Measurements from ENCODE around the gene PKNOX2.

Gene PKNOX2

GRCh38 chr11:125190566-125190965 is 26.0 kb downstream of the PKNOX2 start:
- no peak for DNase-seq
- TF ChIP-seq GATA1 (IDR thresholded peaks at IDR 0.05; ENCODE audit: low read depth, low read length) (no peak), POLR2A (IDR thresholded peaks at IDR 0.05; ENCODE audit: low read length) (no peak)

GRCh38 chr11:125192183-125192582 is 27.6 kb downstream of the PKNOX2 start:
- TF ChIP-seq POLR2A (IDR thresholded peaks at IDR 0.05; ENCODE audit: low read length) (no peak), GATA1 (IDR thresholded peaks at IDR 0.05; ENCODE audit: low read depth, low read length) (no peak)
- no peak for DNase-seq

- no peak for TF ChIP-seq POLR2A (IDR thresholded peaks at IDR 0.05; ENCODE audit: low read length)
- TF ChIP-seq GATA1 (IDR thresholded peaks at IDR 0.05; ENCODE audit: low read depth, low read length) = no peak
- no peak for DNase-seq
These were observed 28.3 kb downstream of the PKNOX2 start for GRCh38 chr11:125192717-125193415.

GRCh38 chr11:125193416-125193726 is 28.8 kb downstream of the PKNOX2 start:
- TF ChIP-seq POLR2A (IDR thresholded peaks at IDR 0.05; ENCODE audit: low read length) (no peak), GATA1 (IDR thresholded peaks at IDR 0.05; ENCODE audit: low read depth, low read length) (no peak)

GRCh38 chr11:125193841-125194240 is 29.3 kb downstream of the PKNOX2 start:
- DNase-seq = no peak
- no peak for TF ChIP-seq POLR2A (IDR thresholded peaks at IDR 0.05; ENCODE audit: low read length)
- no peak for TF ChIP-seq GATA1 (IDR thresholded peaks at IDR 0.05; ENCODE audit: low read depth, low read length)

More at GRCh38 chr11:125193416-125193726, 28.8 kb downstream of the PKNOX2 start:
- DNase-seq = no peak

- no peak for TF ChIP-seq POLR2A (IDR thresholded peaks at IDR 0.05; ENCODE audit: low read length)
- no peak for TF ChIP-seq GATA1 (IDR thresholded peaks at IDR 0.05; ENCODE audit: low read depth, low read length)
- no peak for DNase-seq
These were observed 35.4 kb downstream of the PKNOX2 start for GRCh38 chr11:125199915-125200314.

- TF ChIP-seq POLR2A (IDR thresholded peaks at IDR 0.05; ENCODE audit: low read length) (no peak), GATA1 (IDR thresholded peaks at IDR 0.05; ENCODE audit: low read depth, low read length) (no peak)
- DNase-seq = no peak
These were observed 35.9 kb downstream of the PKNOX2 start for GRCh38 chr11:125200441-125200840.

- no peak for TF ChIP-seq POLR2A (IDR thresholded peaks at IDR 0.05; ENCODE audit: low read length)
- no peak for TF ChIP-seq GATA1 (IDR thresholded peaks at IDR 0.05; ENCODE audit: low read depth, low read length)
- no peak for DNase-seq
These were observed 37.1 kb downstream of the PKNOX2 start for GRCh38 chr11:125201525-125202141.

GRCh38 chr11:125202362-125202880 is 37.9 kb downstream of the PKNOX2 start:
- TF ChIP-seq POLR2A (IDR thresholded peaks at IDR 0.05; ENCODE audit: low read length) (no peak), GATA1 (IDR thresholded peaks at IDR 0.05; ENCODE audit: low read depth, low read length) (no peak)
- no peak for DNase-seq

GRCh38 chr11:125202977-125203376 is 38.4 kb downstream of the PKNOX2 start:
- TF ChIP-seq POLR2A (IDR thresholded peaks at IDR 0.05; ENCODE audit: low read length) = no peak
- TF ChIP-seq GATA1 (IDR thresholded peaks at IDR 0.05; ENCODE audit: low read depth, low read length) = no peak
- DNase-seq = no peak

GRCh38 chr11:125207866-125208425 is 43.4 kb downstream of the PKNOX2 start:
- TF ChIP-seq POLR2A (IDR thresholded peaks at IDR 0.05; ENCODE audit: low read length) (no peak), GATA1 (IDR thresholded peaks at IDR 0.05; ENCODE audit: low read depth, low read length) (no peak)
- DNase-seq = no peak

GRCh38 chr11:125210066-125210465 is 45.5 kb downstream of the PKNOX2 start:
- no peak for DNase-seq
- no peak for TF ChIP-seq POLR2A (IDR thresholded peaks at IDR 0.05; ENCODE audit: low read length)
- no peak for TF ChIP-seq GATA1 (IDR thresholded peaks at IDR 0.05; ENCODE audit: low read depth, low read length)

GRCh38 chr11:125211191-125211947 is 46.8 kb downstream of the PKNOX2 start:
- TF ChIP-seq POLR2A (IDR thresholded peaks at IDR 0.05; ENCODE audit: low read length) (no peak), GATA1 (IDR thresholded peaks at IDR 0.05; ENCODE audit: low read depth, low read length) (no peak)
- DNase-seq = no peak

GRCh38 chr11:125211948-125212340 is 47.4 kb downstream of the PKNOX2 start:
- TF ChIP-seq GATA1 (IDR thresholded peaks at IDR 0.05; ENCODE audit: low read depth, low read length) (no peak), POLR2A (IDR thresholded peaks at IDR 0.05; ENCODE audit: low read length) (no peak)
- DNase-seq = no peak
